Heart left ventricle (tissue), 13 donors: ENCODE measurements around the gene CYP11A1.

Source experiments
- POLR2A ChIP-seq, 2 donors: fragments of 450-650 bp; IDR thresholded peaks; one replicate each; pipeline ENCODE4 v1.6.1; 2017; ENCODE audit warnings: antibody characterized with exemption in 2 of 2, mild to moderate bottlenecking in 2 of 2, moderate library complexity in 2 of 2
- TF ChIP-seq, protein P1 (sequence below), 12 donors: fragments of 200-600 bp; sonication (generic) in 4 of 12; IDR thresholded peaks; one replicate each; pipeline versions ENCODE4 v1.5.0 to v1.8.0; 2018 to 2022; ENCODE audit warnings: antibody characterized with exemption in 12 of 12, mild to moderate bottlenecking in 5 of 12
- donor health status: ischemic (EF 13 %, LVEDD 7.1; RV severe dilation, severe dysfunction).
- donor health status: DM: no; HTN: yes; CAD: no.
- donor health status: DM: no; HTN: no; CAD: no.
- donor health status: ischemic (EF 25% LVEDD 6.9; RV normal size, moderate dysfunction).
- donor health status: ischemic (EF 25% LVEDD 5.7; RV mildly dilated, moderate dysfunction).
- donor health status: ischemic (EF 35%, LVEDD 5.7; RV mildly dilated, moderate dysfunction).
- donor health status: nonischemic (EF 11% LVEDD 7.7; RV severe dilation, severe dysfunction).
- donor health status: DM: yes; HTN: yes; CAD: no.
- donor health status: PGD.
- donor health status: ischemic (EF 29% LVEDD 5.4; RV normal size, mild dysfunction).
- donor health status: nonischemic (EF 23%, LVEDD 6.1; RV moderate dilation, normal function).

GRCh38 chr15:74398183-74398582, 30.7 kb upstream of the CYP11A1 start:
- TF ChIP-seq, protein P1, sequence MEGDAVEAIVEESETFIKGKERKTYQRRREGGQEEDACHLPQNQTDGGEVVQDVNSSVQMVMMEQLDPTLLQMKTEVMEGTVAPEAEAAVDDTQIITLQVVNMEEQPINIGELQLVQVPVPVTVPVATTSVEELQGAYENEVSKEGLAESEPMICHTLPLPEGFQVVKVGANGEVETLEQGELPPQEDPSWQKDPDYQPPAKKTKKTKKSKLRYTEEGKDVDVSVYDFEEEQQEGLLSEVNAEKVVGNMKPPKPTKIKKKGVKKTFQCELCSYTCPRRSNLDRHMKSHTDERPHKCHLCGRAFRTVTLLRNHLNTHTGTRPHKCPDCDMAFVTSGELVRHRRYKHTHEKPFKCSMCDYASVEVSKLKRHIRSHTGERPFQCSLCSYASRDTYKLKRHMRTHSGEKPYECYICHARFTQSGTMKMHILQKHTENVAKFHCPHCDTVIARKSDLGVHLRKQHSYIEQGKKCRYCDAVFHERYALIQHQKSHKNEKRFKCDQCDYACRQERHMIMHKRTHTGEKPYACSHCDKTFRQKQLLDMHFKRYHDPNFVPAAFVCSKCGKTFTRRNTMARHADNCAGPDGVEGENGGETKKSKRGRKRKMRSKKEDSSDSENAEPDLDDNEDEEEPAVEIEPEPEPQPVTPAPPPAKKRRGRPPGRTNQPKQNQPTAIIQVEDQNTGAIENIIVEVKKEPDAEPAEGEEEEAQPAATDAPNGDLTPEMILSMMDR (IDR thresholded peaks at IDR 0.05), result no peak
- no peak for TF ChIP-seq POLR2A (IDR thresholded peaks at IDR 0.05)
